GM12878 (cell line): Measurements from ENCODE around the gene KANK4. TPM values are rescaled to one million over a fixed set of nuclear protein-coding genes. Genes with fewer than 3 reads are reported as not detected.

ENCODE experiments used
- ATAC-seq: fragments of 200-7000 bp; cut with Tn5 transposase; 3 replicates; pipeline ENCODE4 v1.9.1; 2020; ENCODE audit warnings: mild to moderate bottlenecking, moderate library complexity
- BruUV-seq: library from RNA; stranded (reverse); fragments of 400-500 nt; replicated peaks from 2 replicates; lab custom pipeline; 2021; lab: Mats Ljungman, UMichigan
- CTCF ChIA-PET: fragments of 300-600 bp; sonication (Branson Sonifier 250); formaldehyde crosslinking; extraction: SDS; loops from one replicate; lab custom pipeline; 2021; ENCODE audit warnings: inconsistent platforms; lab: Yijun Ruan, JAX
- POLR2A ChIA-PET: fragments of 350-600 bp; formaldehyde crosslinking; extraction: SDS; loops from one replicate; lab custom pipeline; 2021; ENCODE audit warnings: inconsistent platforms; lab: Charles Lee
- RAD21 ChIA-PET: fragments of 300-600 bp; sonication (Branson Sonifier 250); formaldehyde crosslinking; loops from one replicate; lab custom pipeline; 2023; ENCODE audit warnings: antibody characterized with exemption; ENCODE audit not compliant: unreplicated experiment; lab: Charles Lee
- SMC1A ChIA-PET: fragments of 300-600 bp; sonication (Branson Sonifier 250); formaldehyde crosslinking; loops from one replicate; lab custom pipeline; 2023; ENCODE audit not compliant: unreplicated experiment, uncharacterized antibody; lab: Charles Lee
- DNase-seq: peaks from one replicate; pipeline ENCODE4 v3.0.0-alpha.2; 2011; ENCODE audit warnings: low read depth, low spot score
- FAIRE-seq: peaks from 3 replicates; lab custom pipeline; 2011; peaks lifted over from hg19 to GRCh38; lab: Jason Lieb, UNC
- H2AFZ ChIP-seq: 2 replicates; pipeline ENCODE4 v1.6.0; 2011; ENCODE audit warnings: low read depth, low read length, control low read depth; ENCODE audit not compliant: control insufficient read depth
- H3K27ac ChIP-seq: 2 replicates; pipeline ENCODE4 v1.5.1; 2011; ENCODE audit warnings: control low read depth; ENCODE audit not compliant: control insufficient read depth, insufficient read depth
- H3K27me3 ChIP-seq, 2 experiments: replicated peaks in 1 of 2; 2 replicates each; pipeline versions ENCODE4 v1.6.0 to v1.6.1; 2011; ENCODE audit warnings: low read length in 1 of 2; ENCODE audit not compliant: control insufficient read depth in 2 of 2, insufficient read depth in 2 of 2
- H3K36me3 ChIP-seq, 2 experiments: 2 replicates each; pipeline ENCODE4 v1.5.1; 2011; ENCODE audit warnings: low read length in 1 of 2; ENCODE audit not compliant: control insufficient read depth in 2 of 2, insufficient read depth in 2 of 2
- H3K4me1 ChIP-seq: 2 replicates; pipeline ENCODE4 v1.6.1; 2011; ENCODE audit warnings: mild to moderate bottlenecking, low read length, moderate library complexity, mixed read lengths; ENCODE audit not compliant: control insufficient read depth, insufficient read depth
- H3K4me2 ChIP-seq: 2 replicates; pipeline ENCODE4 v1.6.0; 2011; ENCODE audit warnings: control low read depth; ENCODE audit not compliant: control insufficient read depth, insufficient read depth
- H3K4me3 ChIP-seq: fragments of 200-600 bp; sonication (generic); 2 replicates; pipeline ENCODE4 v1.5.1; 2016
- H3K79me2 ChIP-seq: 2 replicates; pipeline ENCODE4 v1.6.0; 2011; ENCODE audit warnings: low read length; ENCODE audit not compliant: control insufficient read depth, insufficient read depth
- H3K9ac ChIP-seq: 2 replicates; pipeline ENCODE4 v1.8.0; 2011; ENCODE audit warnings: low read length, control low read depth, mixed read lengths; ENCODE audit not compliant: control insufficient read depth, insufficient read depth
- H3K9me3 ChIP-seq: replicated peaks from 3 replicates; pipeline ENCODE4 v1.5.1; 2011; ENCODE audit warnings: mild to moderate bottlenecking, low read length; ENCODE audit not compliant: control insufficient read depth, insufficient read depth
- H4K20me1 ChIP-seq: 2 replicates; pipeline ENCODE4 v1.6.0; 2011; ENCODE audit not compliant: control insufficient read depth, insufficient read depth
- CBX5 ChIP-seq: sonication (generic); IDR thresholded peaks from 2 replicates; pipeline ENCODE4 v1.6.1; 2016; ENCODE audit warnings: low read depth, moderate library complexity, mild to moderate bottlenecking, inconsistent platforms
- CHD4 ChIP-seq: fragments of 200-600 bp; sonication (generic); IDR thresholded peaks from 2 replicates; pipeline ENCODE4 v1.6.1; 2016; ENCODE audit warnings: mild to moderate bottlenecking
- CREM ChIP-seq: IDR thresholded peaks from 2 replicates; pipeline ENCODE4 v1.6.1; 2014; ENCODE audit warnings: antibody characterized with exemption, low read depth
- EP300 ChIP-seq, 2 experiments: fragments of 150-350 bp in 1 of 2; IDR thresholded peaks; 2 replicates each; pipeline ENCODE4 v1.6.1; 2011 to 2012; ENCODE audit warnings: low read depth in 2 of 2, low read length in 2 of 2, borderline replicate concordance in 1 of 2, improper control_type of control experiment in 1 of 2, inconsistent platforms in 1 of 2; ENCODE audit not compliant: control insufficient read depth in 1 of 2
- KAT2A ChIP-seq: conservative IDR thresholded peaks from 2 replicates; pipeline ENCODE4 v1.6.1; 2011; ENCODE audit warnings: low read depth, low read length; ENCODE audit not compliant: control insufficient read depth
- MEF2A ChIP-seq: IDR thresholded peaks from 2 replicates; pipeline ENCODE4 v1.6.1; 2011; ENCODE audit warnings: low read depth, mild to moderate bottlenecking, low read length, moderate library complexity; ENCODE audit not compliant: insufficient read depth
- NR2C1 ChIP-seq: fragments of 450-650 bp; IDR thresholded peaks from 2 replicates; pipeline ENCODE4 v1.6.1; 2017; ENCODE audit warnings: antibody characterized with exemption, mild to moderate bottlenecking, moderate library complexity
- SKIL ChIP-seq: fragments of 450-650 bp; IDR thresholded peaks from 2 replicates; pipeline ENCODE4 v1.6.1; 2017; ENCODE audit warnings: mild to moderate bottlenecking, low read depth, inconsistent platforms; ENCODE audit not compliant: poor library complexity, severe bottlenecking
- TCF12 ChIP-seq: IDR thresholded peaks from 2 replicates; pipeline ENCODE4 v1.6.1; 2011; ENCODE audit warnings: low read depth, mild to moderate bottlenecking, low read length
- WGBS: methylation state at CpG from one replicate; pipeline ENCODE4 v1.1.6; 2016; ENCODE audit warnings: low lambda C conversion rate; ENCODE audit not compliant: insufficient replicate concordance, insufficient coverage; ENCODE audit errors: missing lambda C conversion rate; 5-methylcytosine and 5-hydroxymethylcytosine counted together
- in situ Hi-C: fragments of 300-500 bp; cut with MboI; formaldehyde crosslinking; loops from 9 replicates; pipeline ENCODE4 v1.14.3; 2018; ENCODE audit warnings: mixed read lengths
- intact Hi-C: fragments of 100-400 bp; cut with micrococcal nuclease; formaldehyde crosslinking; loops from one replicate; pipeline ENCODE4 v1.14.2; 2022; ENCODE audit not compliant: unreplicated experiment
- polyA plus RNA-seq, 11 experiments: library from polyadenylated mRNA; depleted of rRNA in 4 of 11; unstranded in 6 of 11; stranded (reverse) in 5 of 11; fragments of >200 nt; fragmentation: Nextera tagmentation in 4 of 11; fragmentation: Illumina TruSeq in 1 of 11; extraction: Ambion mirVana in 4 of 11; extraction: Trizol in 1 of 11; gene quantifications; 1 replicate in 1 of 11; 2 replicates in 10 of 11; pipeline versions ENCODE4 v1.2.1 to v1.2.3, GENCODE V29; 2011 to 2016; ENCODE audit warnings: inconsistent platforms in 2 of 11, missing spikeins in 2 of 11, low read depth in 1 of 11
- total RNA-seq, 4 experiments: library from RNA; depleted of rRNA in 3 of 4; stranded (reverse); fragments of >200 nt in 3 of 4; fragmentation: Illumina TruSeq in 1 of 4; extraction: Trizol in 1 of 4; gene quantifications; 2 replicates each; pipeline versions ENCODE4 v1.2.1 to v1.2.3, GENCODE V29; 2013 to 2021
- TF ChIP-seq, protein P1 (sequence below): IDR thresholded peaks from 2 replicates; pipeline ENCODE4 v1.6.1; 2012; ENCODE audit warnings: mild to moderate bottlenecking, low read depth, low read length

Gene KANK4
- total and polyA plus RNA-seq, 10 of the 15 experiments (the other 5 are each of a cell fraction or from before 2014, with no cell fraction given) = not detected

DNA sequence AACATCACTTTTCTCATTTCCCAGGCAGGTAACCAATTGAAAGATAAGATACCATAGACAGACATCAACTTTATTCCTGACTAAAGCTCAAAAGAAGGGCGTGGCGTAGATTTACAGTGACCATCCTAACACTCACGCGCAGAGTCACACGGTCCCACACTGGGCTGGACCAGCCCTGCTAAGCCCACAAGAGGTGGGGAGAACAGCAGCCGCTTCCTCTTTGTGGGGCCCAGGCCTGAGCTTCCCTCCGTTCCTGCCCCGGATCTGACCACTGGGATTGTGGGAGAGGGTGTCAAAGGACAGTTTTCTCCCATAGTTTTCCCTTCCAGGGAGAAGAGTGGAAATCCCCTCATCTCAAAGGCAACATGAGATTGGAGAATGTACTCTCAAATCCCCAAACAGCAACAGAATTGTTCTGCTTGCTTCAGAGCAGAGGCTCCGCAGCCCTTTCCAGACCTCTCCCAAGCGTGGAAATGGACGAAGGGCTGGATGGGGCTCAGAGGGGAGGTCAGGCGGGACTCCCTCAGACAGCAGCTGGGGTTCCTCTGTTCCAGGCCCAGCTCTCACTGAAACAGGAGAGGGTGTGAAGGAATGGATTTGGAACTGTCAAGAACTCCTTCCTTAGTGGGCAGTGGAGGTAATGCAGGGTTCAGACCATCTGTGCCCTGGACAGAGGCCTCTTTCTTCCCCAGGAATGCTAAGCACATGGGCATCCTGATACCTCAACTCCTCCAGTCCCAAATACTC, 90.9 kb downstream of the KANK4 start:
- no TSS peak for BruUV-seq

More for the DNA sequence above, 90.9 kb downstream of the KANK4 start:
- H3K9ac ChIP-seq = no peak overlapping the region
- no peaks in the 10 kb centered on the region for H3K9me3 ChIP-seq
- no peaks in the 10 kb centered on the region for H3K79me2 ChIP-seq
- ChIA-PET POLR2A (no interaction called here), CTCF (no interaction called here), SMC1A (no interaction called here), RAD21 (no interaction called here)
- intact Hi-C loops (no loop called here), in situ Hi-C loops (no loop called here)
- ATAC-seq (no peak), DNase-seq (no peak), FAIRE-seq (no peak)
- TF ChIP-seq TCF12 = no peak
- no peak for TF ChIP-seq NR2C1
- no peak for TF ChIP-seq KAT2A
- TF ChIP-seq MEF2A = no peak
- TF ChIP-seq SKIL = no peak
- TF ChIP-seq CREM = no peak
- TF ChIP-seq CBX5 = no peak
- TF ChIP-seq CHD4 = no peak
- no peak for TF ChIP-seq EP300 (IDR thresholded peaks at IDR 0.05; ENCODE audit: borderline replicate concordance in 1 of 2, control insufficient read depth in 1 of 2, low read depth in 2 of 2, low read length in 2 of 2)
- TF ChIP-seq, protein P1, sequence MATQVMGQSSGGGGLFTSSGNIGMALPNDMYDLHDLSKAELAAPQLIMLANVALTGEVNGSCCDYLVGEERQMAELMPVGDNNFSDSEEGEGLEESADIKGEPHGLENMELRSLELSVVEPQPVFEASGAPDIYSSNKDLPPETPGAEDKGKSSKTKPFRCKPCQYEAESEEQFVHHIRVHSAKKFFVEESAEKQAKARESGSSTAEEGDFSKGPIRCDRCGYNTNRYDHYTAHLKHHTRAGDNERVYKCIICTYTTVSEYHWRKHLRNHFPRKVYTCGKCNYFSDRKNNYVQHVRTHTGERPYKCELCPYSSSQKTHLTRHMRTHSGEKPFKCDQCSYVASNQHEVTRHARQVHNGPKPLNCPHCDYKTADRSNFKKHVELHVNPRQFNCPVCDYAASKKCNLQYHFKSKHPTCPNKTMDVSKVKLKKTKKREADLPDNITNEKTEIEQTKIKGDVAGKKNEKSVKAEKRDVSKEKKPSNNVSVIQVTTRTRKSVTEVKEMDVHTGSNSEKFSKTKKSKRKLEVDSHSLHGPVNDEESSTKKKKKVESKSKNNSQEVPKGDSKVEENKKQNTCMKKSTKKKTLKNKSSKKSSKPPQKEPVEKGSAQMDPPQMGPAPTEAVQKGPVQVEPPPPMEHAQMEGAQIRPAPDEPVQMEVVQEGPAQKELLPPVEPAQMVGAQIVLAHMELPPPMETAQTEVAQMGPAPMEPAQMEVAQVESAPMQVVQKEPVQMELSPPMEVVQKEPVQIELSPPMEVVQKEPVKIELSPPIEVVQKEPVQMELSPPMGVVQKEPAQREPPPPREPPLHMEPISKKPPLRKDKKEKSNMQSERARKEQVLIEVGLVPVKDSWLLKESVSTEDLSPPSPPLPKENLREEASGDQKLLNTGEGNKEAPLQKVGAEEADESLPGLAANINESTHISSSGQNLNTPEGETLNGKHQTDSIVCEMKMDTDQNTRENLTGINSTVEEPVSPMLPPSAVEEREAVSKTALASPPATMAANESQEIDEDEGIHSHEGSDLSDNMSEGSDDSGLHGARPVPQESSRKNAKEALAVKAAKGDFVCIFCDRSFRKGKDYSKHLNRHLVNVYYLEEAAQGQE = no peak
- no peak overlapping the region for H3K4me2 ChIP-seq
- H3K4me1 ChIP-seq = no peaks in the 10 kb centered on the region
- H4K20me1 ChIP-seq = no peaks in the 10 kb centered on the region
- no peaks in the 10 kb centered on the region; a peak in 1 of 4 replicates for H3K27me3 ChIP-seq
- no peak overlapping the region for H3K4me3 ChIP-seq
- no peak overlapping the region for H3K27ac ChIP-seq
- WGBS = 49% methylated on average over 12 of the region's 12 CpGs
- H3K36me3 ChIP-seq = no peaks in the 10 kb centered on the region
- H2AFZ ChIP-seq = no peak overlapping the region
